DND-41 (cell line): ENCODE results near the gene FOXP1.

Source experiments
- ATAC-seq: fragments of 200-7000 bp; cut with Tn5 transposase; 3 replicates; pipeline ENCODE4 v1.9.1; 2021; ENCODE audit warnings: low read depth; ENCODE audit not compliant: insufficient read depth
- DNase-seq: peaks from one replicate; pipeline ENCODE4 v3.0.0-alpha.2; 2020
- H2AFZ ChIP-seq: 2 replicates; pipeline ENCODE4 v1.6.0; 2012; ENCODE audit warnings: low read depth, low read length
- H3K27ac ChIP-seq: 2 replicates; pipeline ENCODE4 v1.5.1; 2012; ENCODE audit warnings: low read length, inconsistent platforms
- H3K27me3 ChIP-seq: fragments of 200-600 bp; sonication (generic); 2 replicates; pipeline ENCODE4 v1.6.0; 2012; ENCODE audit warnings: low read length, mild to moderate bottlenecking, inconsistent platforms; ENCODE audit not compliant: insufficient read depth, poor library complexity
- H3K36me3 ChIP-seq: 2 replicates; pipeline ENCODE4 v1.5.1; 2012; ENCODE audit warnings: low read length, inconsistent platforms; ENCODE audit not compliant: insufficient read depth
- H3K4me1 ChIP-seq: 2 replicates; pipeline ENCODE4 v1.5.1; 2012; ENCODE audit warnings: mild to moderate bottlenecking, low read length; ENCODE audit not compliant: insufficient read depth
- H3K4me2 ChIP-seq: 2 replicates; pipeline ENCODE4 v1.6.0; 2012; ENCODE audit warnings: mild to moderate bottlenecking, moderate library complexity, low read length, inconsistent platforms; ENCODE audit not compliant: insufficient read depth
- H3K4me3 ChIP-seq, 2 experiments: fragments of 200-600 bp in 1 of 2; shearing (Covaris generic) in 1 of 2; 2 replicates each; pipeline ENCODE4 v1.5.1; 2012 to 2016; ENCODE audit warnings: inconsistent platforms in 2 of 2, low read length in 2 of 2, mild to moderate bottlenecking in 2 of 2, low read depth in 1 of 2, moderate library complexity in 1 of 2
- H3K79me2 ChIP-seq: 2 replicates; pipeline ENCODE4 v1.6.0; 2012; ENCODE audit warnings: low read length, inconsistent platforms; ENCODE audit not compliant: insufficient read depth
- H3K9ac ChIP-seq: 2 replicates; pipeline ENCODE4 v1.6.0; 2012; ENCODE audit warnings: low read depth, mild to moderate bottlenecking, inconsistent platforms, low read length, moderate library complexity
- H3K9me3 ChIP-seq: 2 replicates; pipeline ENCODE4 v1.5.1; 2012; ENCODE audit warnings: low read length, moderate library complexity, mild to moderate bottlenecking, inconsistent platforms; ENCODE audit not compliant: insufficient read depth, severe bottlenecking
- H4K20me1 ChIP-seq: 2 replicates; pipeline ENCODE4 v1.6.0; 2012; ENCODE audit warnings: low read length; ENCODE audit not compliant: insufficient read depth
- CTCF ChIP-seq: IDR thresholded peaks from 2 replicates; pipeline ENCODE4 v1.5.1; 2012; ENCODE audit warnings: borderline replicate concordance, low read length, moderate library complexity, mild to moderate bottlenecking; ENCODE audit not compliant: poor library complexity, severe bottlenecking; ENCODE audit errors: extremely low read depth
- EZH2 ChIP-seq: IDR thresholded peaks from 3 replicates; pipeline ENCODE4 v1.6.1; 2012; ENCODE audit warnings: borderline replicate concordance, low read depth, mild to moderate bottlenecking, moderate library complexity, low read length, inconsistent platforms; ENCODE audit not compliant: severe bottlenecking

The FOXP1 gene

GRCh38 chr3:70972855-70973254 is 610.7 kb downstream of the FOXP1 start:
- TF ChIP-seq CTCF: no peak
- TF ChIP-seq EZH2: no peak
- no peak for DNase-seq
- Histone ChIP-seq H3K4me1 (no peaks in the 10 kb centered on the region), H3K27ac (no peak overlapping the region), H3K9me3 (no peaks in the 10 kb centered on the region), H3K9ac (no peak overlapping the region), H2AFZ (no peak overlapping the region), H3K4me2 (no peak overlapping the region), H3K4me3 (no peak overlapping the region), H3K27me3 (no peaks in the 10 kb centered on the region), H3K36me3 (peaks cover 93% of the 10 kb centered on the region), H4K20me1 (no peaks in the 10 kb centered on the region), H3K79me2 (no peaks in the 10 kb centered on the region)
- ATAC-seq: no peak

GRCh38 chr3:70970952-70971351 is 612.6 kb downstream of the FOXP1 start:
- H3K4me2 ChIP-seq: no peak overlapping the region
- DNase-seq: no peak
- no peak overlapping the region for H3K4me3 ChIP-seq
- no peaks in the 10 kb centered on the region for H4K20me1 ChIP-seq
- H3K79me2 ChIP-seq: no peaks in the 10 kb centered on the region
- no peak for ATAC-seq
- H3K9ac ChIP-seq: no peak overlapping the region
- H3K4me1 ChIP-seq: no peaks in the 10 kb centered on the region
- H2AFZ ChIP-seq: no peak overlapping the region
- TF ChIP-seq EZH2: no peak
- no peak for TF ChIP-seq CTCF
- no peaks in the 10 kb centered on the region for H3K9me3 ChIP-seq
- H3K27ac ChIP-seq: no peak overlapping the region
- H3K27me3 ChIP-seq: no peaks in the 10 kb centered on the region
- peaks cover 92% of the 10 kb centered on the region for H3K36me3 ChIP-seq

DNA sequence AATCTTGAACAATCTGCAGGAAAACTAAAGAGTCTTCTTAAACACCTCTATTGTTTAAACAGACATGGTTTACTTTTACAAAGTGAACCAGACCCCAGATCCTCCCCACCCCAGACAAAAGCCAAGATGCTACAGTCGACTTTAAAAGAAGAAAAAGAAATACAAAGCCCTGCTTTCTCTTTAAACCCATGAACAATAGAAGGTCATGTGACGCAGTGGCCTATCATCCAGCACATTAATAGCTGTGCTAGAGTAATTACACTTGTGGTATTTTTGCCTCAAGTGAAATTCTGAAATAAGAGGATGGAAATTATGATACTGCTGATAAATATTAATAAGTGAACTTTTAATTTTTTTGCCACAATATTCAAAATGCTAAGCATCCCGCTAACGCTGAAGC is 613.4 kb downstream of the FOXP1 start:
- H3K4me2 ChIP-seq: no peak overlapping the region
- H3K4me1 ChIP-seq: no peaks in the 10 kb centered on the region
- H3K36me3 ChIP-seq: peaks cover 92% of the 10 kb centered on the region
- DNase-seq (no peak), ATAC-seq (no peak)
- H2AFZ ChIP-seq: no peak overlapping the region
- TF ChIP-seq CTCF (no peak), EZH2 (no peak)
- H4K20me1 ChIP-seq: no peaks in the 10 kb centered on the region
- H3K79me2 ChIP-seq: no peaks in the 10 kb centered on the region
- H3K9me3 ChIP-seq: no peaks in the 10 kb centered on the region
- H3K4me3 ChIP-seq: no peak overlapping the region
- H3K27me3 ChIP-seq: no peaks in the 10 kb centered on the region
- no peak overlapping the region for H3K9ac ChIP-seq
- H3K27ac ChIP-seq: no peak overlapping the region
